GM12872 (cell line): ENCODE measurements around the gene B3GAT2.

Source experiments
- CTCF ChIP-seq: IDR thresholded peaks from 3 replicates; pipeline ENCODE4 v1.5.1; 2011; ENCODE audit warnings: low read depth, mild to moderate bottlenecking, low read length, moderate library complexity; ENCODE audit not compliant: insufficient read depth

The B3GAT2 gene

DNA sequence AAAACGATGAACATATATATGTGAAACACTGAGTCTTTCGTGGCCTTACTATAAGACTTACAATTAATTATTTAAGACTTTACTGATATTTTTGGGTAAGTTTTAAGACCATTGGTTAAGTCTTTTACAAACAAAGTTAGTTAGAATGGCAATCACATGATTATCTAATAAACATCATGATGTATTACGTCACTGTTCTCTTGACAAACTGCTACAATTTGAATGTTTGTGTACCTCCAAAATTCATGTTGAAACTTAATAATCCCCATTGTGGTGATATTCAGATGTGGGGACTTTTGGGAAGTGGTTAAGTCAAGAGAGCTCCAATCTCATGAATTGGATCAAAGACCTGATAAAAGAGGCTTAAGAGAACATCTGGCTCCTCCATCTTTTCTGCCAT is 25.9 kb upstream of the B3GAT2 start:
- no peak for TF ChIP-seq CTCF

DNA sequence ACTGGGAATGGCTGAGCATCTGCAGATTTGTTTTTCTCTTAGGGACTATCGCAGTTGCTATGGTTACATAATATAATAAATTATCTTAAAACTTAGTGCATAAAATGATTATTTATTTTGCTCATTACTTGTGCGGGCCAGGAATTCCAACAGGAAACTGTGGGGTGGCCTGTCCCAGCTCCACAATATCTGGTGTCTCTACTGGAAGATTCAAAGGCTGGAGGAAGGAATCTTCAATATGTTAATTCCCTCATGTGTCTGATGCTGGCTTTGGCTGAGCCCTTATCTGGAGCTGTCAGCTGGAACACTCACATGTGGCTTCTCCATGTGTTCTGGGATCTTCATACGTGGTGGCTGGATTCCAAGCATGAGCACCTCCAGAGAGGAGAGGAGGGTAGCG is 23.9 kb upstream of the B3GAT2 start:
- no peak for TF ChIP-seq CTCF

GRCh38 chr6:70973604-70974003 is 16.7 kb upstream of the B3GAT2 start:
- TF ChIP-seq CTCF, result no peak

DNA sequence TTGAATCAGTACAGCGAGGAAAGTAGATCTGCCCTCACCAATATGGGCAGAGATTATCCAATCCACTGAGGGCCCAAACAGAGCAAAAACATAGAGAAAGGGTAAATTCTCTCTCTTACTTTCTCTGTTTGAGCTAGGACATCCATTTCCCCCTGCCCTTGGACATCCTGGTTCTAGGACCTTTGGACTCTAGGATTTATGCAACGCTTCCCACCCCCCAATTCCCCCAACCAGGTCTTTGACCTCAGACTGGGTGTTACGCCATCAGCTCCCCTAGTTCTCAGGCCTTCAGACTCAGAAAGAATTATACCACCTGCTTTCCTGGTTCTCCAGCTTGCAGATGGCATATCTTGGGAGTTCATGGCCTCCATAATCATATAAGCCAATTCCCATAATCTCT is 10.2 kb upstream of the B3GAT2 start:
- no peak for TF ChIP-seq CTCF

GRCh38 chr6:70957284-70957617 is 391 bp upstream of the B3GAT2 start:
- no peak for TF ChIP-seq CTCF

GRCh38 chr6:70956191-70956450 is 739 bp downstream of the B3GAT2 start:
- no peak for TF ChIP-seq CTCF

DNA sequence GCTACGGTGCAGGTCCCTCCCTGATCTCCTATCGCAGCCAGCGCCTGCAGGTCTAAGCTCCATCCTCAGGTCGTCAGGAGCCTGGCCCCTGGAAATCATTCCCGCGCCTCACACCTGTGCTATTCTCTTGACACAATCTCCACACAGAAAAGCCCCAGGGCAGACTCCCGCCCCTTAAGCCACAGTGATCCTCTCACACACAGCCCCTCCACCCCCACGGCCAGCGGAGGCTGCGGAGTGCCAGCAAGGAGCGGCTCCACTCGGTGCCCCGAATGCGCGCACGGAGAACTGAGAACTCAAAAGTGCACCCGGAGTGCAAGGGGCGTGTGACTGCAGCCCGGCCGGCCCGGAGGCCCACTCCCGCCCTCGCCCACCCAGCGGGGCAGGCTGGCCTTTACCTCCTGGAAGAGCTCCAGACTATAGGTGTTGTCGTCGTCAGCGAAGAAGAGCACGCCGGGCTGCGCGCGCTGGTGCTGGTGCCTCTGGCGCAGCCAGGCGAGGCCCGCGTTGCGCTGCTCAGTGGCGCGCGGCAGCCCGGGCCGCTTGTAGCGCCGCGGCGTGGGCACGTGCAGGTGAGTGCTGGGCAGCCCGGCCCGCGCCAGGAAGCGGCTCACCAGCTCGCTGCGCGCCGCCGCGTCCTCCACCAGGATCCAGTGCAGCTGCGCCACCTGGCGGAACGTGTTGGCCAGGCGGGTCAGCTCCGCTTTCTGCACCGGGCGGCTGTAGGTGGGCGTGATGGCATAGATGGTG is 1.2 kb downstream of the B3GAT2 start:
- peak; percentile 92 for TF ChIP-seq CTCF
